Measurements from ENCODE around the gene RNF25.

Gene RNF25

DNA sequence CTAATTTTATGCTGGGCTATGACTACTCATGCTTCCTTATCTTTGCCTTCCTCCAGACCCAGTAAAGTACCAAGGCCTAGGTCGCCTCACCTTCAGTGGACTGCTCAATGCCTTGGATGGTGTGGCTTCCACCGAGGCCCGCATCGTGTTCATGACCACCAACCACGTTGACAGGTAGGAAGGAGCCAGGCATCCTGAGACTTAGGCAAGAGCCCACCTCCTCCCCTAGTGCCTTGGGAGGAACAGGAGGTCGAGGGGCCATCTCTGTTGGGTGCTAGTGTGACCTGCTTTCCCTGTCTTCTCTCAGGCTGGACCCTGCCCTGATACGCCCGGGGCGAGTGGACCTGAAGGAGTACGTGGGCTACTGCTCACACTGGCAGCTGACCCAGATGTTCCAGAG is 9.0 kb downstream of the RNF25 start:
- TF ChIP-seq TAF1 (IDR thresholded peaks at IDR 0.05; ENCODE audit: borderline replicate concordance, insufficient read depth, low read length), result no peak
- no peak for TF ChIP-seq SIN3A (IDR thresholded peaks at IDR 0.05; ENCODE audit: borderline replicate concordance, insufficient read depth, low read length)
- TF ChIP-seq POLR2AphosphoS5 (IDR thresholded peaks at IDR 0.05; ENCODE audit: low read depth, low read length), result no peak
- TF ChIP-seq FOXP2 (optimal IDR thresholded peaks at IDR 0.05; ENCODE audit: borderline replicate concordance, extremely low read depth, extremely low read length, insufficient read depth), result no peak
- TF ChIP-seq, protein P1, sequence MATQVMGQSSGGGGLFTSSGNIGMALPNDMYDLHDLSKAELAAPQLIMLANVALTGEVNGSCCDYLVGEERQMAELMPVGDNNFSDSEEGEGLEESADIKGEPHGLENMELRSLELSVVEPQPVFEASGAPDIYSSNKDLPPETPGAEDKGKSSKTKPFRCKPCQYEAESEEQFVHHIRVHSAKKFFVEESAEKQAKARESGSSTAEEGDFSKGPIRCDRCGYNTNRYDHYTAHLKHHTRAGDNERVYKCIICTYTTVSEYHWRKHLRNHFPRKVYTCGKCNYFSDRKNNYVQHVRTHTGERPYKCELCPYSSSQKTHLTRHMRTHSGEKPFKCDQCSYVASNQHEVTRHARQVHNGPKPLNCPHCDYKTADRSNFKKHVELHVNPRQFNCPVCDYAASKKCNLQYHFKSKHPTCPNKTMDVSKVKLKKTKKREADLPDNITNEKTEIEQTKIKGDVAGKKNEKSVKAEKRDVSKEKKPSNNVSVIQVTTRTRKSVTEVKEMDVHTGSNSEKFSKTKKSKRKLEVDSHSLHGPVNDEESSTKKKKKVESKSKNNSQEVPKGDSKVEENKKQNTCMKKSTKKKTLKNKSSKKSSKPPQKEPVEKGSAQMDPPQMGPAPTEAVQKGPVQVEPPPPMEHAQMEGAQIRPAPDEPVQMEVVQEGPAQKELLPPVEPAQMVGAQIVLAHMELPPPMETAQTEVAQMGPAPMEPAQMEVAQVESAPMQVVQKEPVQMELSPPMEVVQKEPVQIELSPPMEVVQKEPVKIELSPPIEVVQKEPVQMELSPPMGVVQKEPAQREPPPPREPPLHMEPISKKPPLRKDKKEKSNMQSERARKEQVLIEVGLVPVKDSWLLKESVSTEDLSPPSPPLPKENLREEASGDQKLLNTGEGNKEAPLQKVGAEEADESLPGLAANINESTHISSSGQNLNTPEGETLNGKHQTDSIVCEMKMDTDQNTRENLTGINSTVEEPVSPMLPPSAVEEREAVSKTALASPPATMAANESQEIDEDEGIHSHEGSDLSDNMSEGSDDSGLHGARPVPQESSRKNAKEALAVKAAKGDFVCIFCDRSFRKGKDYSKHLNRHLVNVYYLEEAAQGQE (IDR thresholded peaks at IDR 0.05; ENCODE audit: insufficient read depth in 1 of 2, low read depth in 2 of 2, low read length in 2 of 2), result no peak

- TF ChIP-seq POLR2AphosphoS5 (IDR thresholded peaks at IDR 0.05; ENCODE audit: low read depth, low read length) (no peak), TAF1 (IDR thresholded peaks at IDR 0.05; ENCODE audit: borderline replicate concordance, insufficient read depth, low read length) (no peak)
- TF ChIP-seq, protein P1 (IDR thresholded peaks at IDR 0.05; ENCODE audit: insufficient read depth in 1 of 2, low read depth in 2 of 2, low read length in 2 of 2), result no peak
Measured at GRCh38 chr2:218662377-218662776, 9.4 kb downstream of the RNF25 start.

DNA sequence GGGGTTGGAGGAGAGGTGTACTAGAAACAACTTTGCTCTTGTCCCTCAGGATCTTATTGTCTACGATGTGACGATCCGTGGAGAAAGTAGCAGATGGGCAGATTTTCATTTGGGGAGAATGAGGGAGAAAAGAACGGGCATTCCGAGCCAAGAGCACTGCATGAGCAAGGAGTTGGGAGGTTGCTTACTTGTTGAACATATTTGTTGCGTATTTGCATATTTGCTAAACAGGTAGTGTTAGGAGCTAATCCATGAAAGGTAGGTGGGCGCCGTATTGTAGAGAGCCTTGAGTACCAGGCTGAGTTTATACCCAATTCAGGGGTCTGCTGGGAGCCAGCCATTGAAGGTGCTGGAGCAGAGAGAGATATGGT is 11.8 kb downstream of the RNF25 start:
- TF ChIP-seq FOXP2 (optimal IDR thresholded peaks at IDR 0.05; ENCODE audit: borderline replicate concordance, extremely low read depth, extremely low read length, insufficient read depth), result no peak
- no peak for TF ChIP-seq SIN3A (IDR thresholded peaks at IDR 0.05; ENCODE audit: borderline replicate concordance, insufficient read depth, low read length)
- no peak for TF ChIP-seq POLR2AphosphoS5 (IDR thresholded peaks at IDR 0.05; ENCODE audit: low read depth, low read length)
- no peak for TF ChIP-seq TAF1 (IDR thresholded peaks at IDR 0.05; ENCODE audit: borderline replicate concordance, insufficient read depth, low read length)

- TF ChIP-seq TAF1 (IDR thresholded peaks at IDR 0.05; ENCODE audit: borderline replicate concordance, insufficient read depth, low read length) (0 out of 2 replicates have a peak, but pooled peaks have one; percentile 54), SIN3A (IDR thresholded peaks at IDR 0.05; ENCODE audit: borderline replicate concordance, insufficient read depth, low read length) (no peak; the same call in 1 of the 2 replicates)
Measured at GRCh38 chr2:218659258-218659987, 12.4 kb downstream of the RNF25 start, which contains the start of the genes BCS1L and ZNF142. Gene BCS1L, plus strand, starts transcription at chr2:218659683. Its CDS starts 1,305 bp downstream, at chr2:218660988. Gene ZNF142, minus strand, starts transcription at chr2:218659623. Its CDS starts 3,194 bp downstream, at chr2:218656429.

DNA sequence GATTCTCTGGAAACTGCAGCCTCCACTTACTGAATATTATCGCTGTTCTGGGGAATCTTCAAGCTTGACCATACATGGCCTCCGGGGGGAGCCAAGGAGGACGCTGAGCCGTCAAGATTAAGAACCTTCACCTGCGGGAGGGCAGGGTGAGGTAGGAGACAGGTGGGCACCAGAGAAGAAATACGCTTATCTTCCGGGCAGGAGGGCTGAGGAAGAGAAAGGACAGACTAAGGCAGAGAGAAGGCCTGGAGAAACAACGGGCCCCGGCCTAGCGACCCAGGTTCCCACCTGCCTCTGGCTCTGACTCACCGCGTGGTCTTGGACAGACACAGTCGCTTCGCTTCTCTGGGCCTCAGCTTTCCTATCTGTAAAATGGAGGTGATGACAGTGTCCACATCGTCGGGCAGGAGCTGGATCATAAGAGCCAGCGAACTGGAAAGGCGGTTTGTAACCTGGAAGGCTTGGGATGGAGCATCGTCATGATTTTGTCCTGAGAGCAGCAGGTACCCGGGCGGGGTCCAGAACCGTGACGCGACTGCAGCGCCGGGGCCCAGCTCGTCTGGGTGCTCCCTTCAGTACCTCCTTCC is 13.0 kb downstream of the RNF25 start:
- TF ChIP-seq FOXP2 (optimal IDR thresholded peaks at IDR 0.05; ENCODE audit: borderline replicate concordance, extremely low read depth, extremely low read length, insufficient read depth) (no peak), TAF1 (IDR thresholded peaks at IDR 0.05; ENCODE audit: borderline replicate concordance, insufficient read depth, low read length) (0 out of 2 replicates have a peak, but pooled peaks have one; percentile 24)

- TF ChIP-seq, protein P1 (IDR thresholded peaks at IDR 0.05; ENCODE audit: insufficient read depth in 1 of 2, low read depth in 2 of 2, low read length in 2 of 2), result no peak
- no peak for TF ChIP-seq TAF1 (IDR thresholded peaks at IDR 0.05; ENCODE audit: borderline replicate concordance, insufficient read depth, low read length)
- TF ChIP-seq POLR2AphosphoS5 (IDR thresholded peaks at IDR 0.05; ENCODE audit: low read depth, low read length), result no peak
- TF ChIP-seq FOXP2 (optimal IDR thresholded peaks at IDR 0.05; ENCODE audit: borderline replicate concordance, extremely low read depth, extremely low read length, insufficient read depth), result no peak
- no peak for TF ChIP-seq SIN3A (IDR thresholded peaks at IDR 0.05; ENCODE audit: borderline replicate concordance, insufficient read depth, low read length)
Measured at GRCh38 chr2:218655751-218656150, 16.1 kb downstream of the RNF25 start.
